GM23338 (cell line): ENCODE measurements around the gene WDR53. TPM values are rescaled to one million over a fixed set of nuclear protein-coding genes. Genes with fewer than 3 reads are reported as not detected.

Source experiments
- ATAC-seq: fragments of 200-7000 bp; cut with Tn5 transposase; 3 replicates; pipeline ENCODE4 v1.9.1; 2020
- DNase-seq: peaks from one replicate; pipeline ENCODE4 v3.0.0-alpha.2; 2015; ENCODE audit warnings: low spot score
- H2AFZ ChIP-seq: fragments of 200-600 bp; sonication (generic); 2 replicates; pipeline ENCODE4 v1.8.0; 2016; ENCODE audit warnings: antibody characterized with exemption, mild to moderate bottlenecking, moderate library complexity
- H3F3A ChIP-seq: fragments of 200-600 bp; sonication (generic); replicated peaks from 2 replicates; pipeline ENCODE4 v1.8.0; 2017; ENCODE audit warnings: antibody characterized with exemption, mixed run types, low read depth
- H3K27ac ChIP-seq: fragments of 200-600 bp; sonication (generic); 2 replicates; pipeline ENCODE4 v1.6.1; 2016; ENCODE audit warnings: low read depth
- H3K27me3 ChIP-seq: fragments of 200-600 bp; sonication (generic); 2 replicates; pipeline ENCODE4 v1.8.0; 2016; ENCODE audit warnings: mild to moderate bottlenecking, mixed run types, moderate library complexity; ENCODE audit not compliant: insufficient read depth
- H3K36me3 ChIP-seq: fragments of 200-600 bp; sonication (generic); 2 replicates; pipeline ENCODE4 v1.8.0; 2016; ENCODE audit warnings: mild to moderate bottlenecking; ENCODE audit not compliant: insufficient read depth
- H3K4me1 ChIP-seq: fragments of 200-600 bp; sonication (generic); 2 replicates; pipeline ENCODE4 v1.8.0; 2016; ENCODE audit warnings: mild to moderate bottlenecking, moderate library complexity; ENCODE audit not compliant: insufficient read depth
- H3K4me2 ChIP-seq: fragments of 200-600 bp; sonication (generic); 2 replicates; pipeline ENCODE4 v1.7.1; 2017; ENCODE audit warnings: mixed run types
- H3K4me3 ChIP-seq: fragments of 200-600 bp; sonication (generic); 2 replicates; pipeline ENCODE4 v1.6.1; 2016; ENCODE audit warnings: mixed run types
- H3K79me2 ChIP-seq: fragments of 200-600 bp; sonication (generic); replicated peaks from 2 replicates; pipeline ENCODE4 v1.8.0; 2017; ENCODE audit warnings: mild to moderate bottlenecking; ENCODE audit not compliant: insufficient read depth
- H3K9me2 ChIP-seq: fragments of 200-600 bp; sonication (generic); 2 replicates; pipeline ENCODE4 v1.8.0; 2017; ENCODE audit not compliant: insufficient read depth
- H4K20me1 ChIP-seq: fragments of 200-600 bp; sonication (generic); replicated peaks from 2 replicates; pipeline ENCODE4 v1.8.0; 2017; ENCODE audit warnings: mild to moderate bottlenecking; ENCODE audit not compliant: insufficient read depth
- H3K27ac Mint-ChIP-seq: 2 replicates; pipeline ENCODE4 v1.8.0; 2020; ENCODE audit warnings: inconsistent platforms, mild to moderate bottlenecking, moderate library complexity, mixed read lengths
- H3K27me3 Mint-ChIP-seq: 3 replicates; pipeline ENCODE4 v1.8.0; 2022; ENCODE audit warnings: low read depth, mild to moderate bottlenecking, moderate library complexity, mixed read lengths, inconsistent platforms; ENCODE audit not compliant: insufficient read depth, poor library complexity
- H3K36me3 Mint-ChIP-seq: 3 replicates; pipeline ENCODE4 v1.8.0; 2021; ENCODE audit warnings: low read depth, mild to moderate bottlenecking, inconsistent platforms, moderate library complexity, mixed read lengths
- H3K4me1 Mint-ChIP-seq: 3 replicates; pipeline ENCODE4 v1.8.0; 2020; ENCODE audit warnings: mild to moderate bottlenecking, inconsistent platforms, mixed read lengths
- H3K4me3 Mint-ChIP-seq: 3 replicates; pipeline ENCODE4 v1.8.0; 2021; ENCODE audit warnings: moderate library complexity, mild to moderate bottlenecking, inconsistent platforms, mixed read lengths
- H3K9me3 Mint-ChIP-seq: 3 replicates; pipeline ENCODE4 v1.8.0; 2020; ENCODE audit warnings: moderate library complexity, mild to moderate bottlenecking, inconsistent platforms, mixed read lengths
- CREB1 ChIP-seq: fragments of 250-450 bp; sonication (Bioruptor Pico); IDR thresholded peaks from 2 replicates; pipeline ENCODE4 v1.5.0; 2020; ENCODE audit warnings: low read depth, mild to moderate bottlenecking, moderate library complexity
- CTCF ChIP-seq, 2 experiments: fragments of 200-600 bp in 1 of 2; sonication (generic) in 1 of 2; conservative IDR thresholded peaks; 2 replicates each; pipeline versions ENCODE4 v1.5.1 to v1.6.1; 2016 to 2017; ENCODE audit warnings: antibody characterized with exemption in 2 of 2, low read depth in 2 of 2, mild to moderate bottlenecking in 2 of 2, moderate library complexity in 1 of 2
- ETS1 ChIP-seq: IDR thresholded peaks from 2 replicates; pipeline ENCODE4 v1.6.1; 2016; ENCODE audit warnings: antibody characterized with exemption
- EZH2 ChIP-seq: fragments of 200-600 bp; sonication (generic); IDR thresholded peaks from one replicate; pipeline ENCODE4 v1.8.0; 2017; ENCODE audit warnings: antibody characterized with exemption, mild to moderate bottlenecking, low read depth; ENCODE audit not compliant: unreplicated experiment
- EZH2phosphoT487 ChIP-seq: fragments of 200-600 bp; sonication (generic); IDR thresholded peaks from one replicate; pipeline ENCODE4 v1.8.1; 2018; ENCODE audit warnings: antibody characterized with exemption; ENCODE audit not compliant: unreplicated experiment
- JUNB ChIP-seq: IDR thresholded peaks from one replicate; pipeline ENCODE4 v1.6.1; 2016; ENCODE audit warnings: antibody characterized with exemption; ENCODE audit not compliant: unreplicated experiment
- POLR2AphosphoS5 ChIP-seq: IDR thresholded peaks from 2 replicates; pipeline ENCODE4 v1.6.1; 2016; ENCODE audit warnings: antibody characterized with exemption, low read depth
- REST ChIP-seq: IDR thresholded peaks from one replicate; pipeline ENCODE4 v1.6.1; 2018; ENCODE audit warnings: antibody characterized with exemption; ENCODE audit not compliant: unreplicated experiment
- STAT1 ChIP-seq: IDR thresholded peaks from one replicate; pipeline ENCODE4 v1.6.1; 2016; ENCODE audit warnings: antibody characterized with exemption; ENCODE audit not compliant: unreplicated experiment
- ZNF114 ChIP-seq: fragments of 250-450 bp; sonication (Bioruptor Pico); IDR thresholded peaks from 2 replicates; pipeline ENCODE4 v1.5.0; 2020; ENCODE audit warnings: mild to moderate bottlenecking, moderate library complexity
- ZNF331 ChIP-seq: fragments of 250-450 bp; sonication (Bioruptor Pico); IDR thresholded peaks from 2 replicates; pipeline ENCODE4 v1.5.0; 2020; ENCODE audit warnings: low read depth, mild to moderate bottlenecking, moderate library complexity
- polyA plus RNA-seq: library from polyadenylated mRNA; unstranded; fragments of >200 nt; fragmentation: Nextera tagmentation; extraction: Ambion mirVana; gene quantifications from 2 replicates; pipeline ENCODE4 v1.2.1, GENCODE V29; 2016
- total RNA-seq: library from RNA; depleted of rRNA; stranded (reverse); fragments of >200 nt; shearing (Covaris generic); gene quantifications from 2 replicates; pipeline ENCODE4 v1.2.3, GENCODE V29; 2014

The WDR53 gene
- total and polyA plus RNA-seq, 2 experiments from 2014 or later, result 6.8 to 29.7 TPM

GRCh38 chr3:196517919-196518318 is 50.4 kb downstream of the WDR53 start:
- DNase-seq (peak; percentile 17), ATAC-seq (no peak)
- Histone ChIP-seq H3K36me3 (0 out of 2 replicates have a peak, but pooled peaks cover 9% of the 10 kb centered on the region), H3K4me3 (no peak overlapping the region), H2AFZ (no peak overlapping the region), H3K27me3 (no peaks in the 10 kb centered on the region; the same call in 1 of the 2 replicates), H4K20me1 (no peaks in the 10 kb centered on the region), H3F3A (no peaks in the 10 kb centered on the region), H3K4me1 (no peaks in the 10 kb centered on the region; the same call in 1 of the 2 replicates), H3K27ac (no peak overlapping the region), H3K4me2 (no peak overlapping the region), H3K9me2 (no peaks in the 10 kb centered on the region), H3K79me2 (no peaks in the 10 kb centered on the region)
- Mint-ChIP-seq H3K36me3 (peaks cover 49% of the 10 kb centered on the region), H3K27me3 (peaks cover 9% of the 10 kb centered on the region), H3K4me1 (peaks cover 2% of the 10 kb centered on the region; the same call in 2 of the 3 replicates), H3K9me3 (peaks cover 67% of the 10 kb centered on the region), H3K27ac (no peak overlapping the region), H3K4me3 (no peak overlapping the region)
- no peak for TF ChIP-seq CTCF (conservative IDR thresholded peaks at IDR 0.05; ENCODE audit: low read depth in 2 of 2)
- TF ChIP-seq POLR2AphosphoS5, result no peak
- no peak for TF ChIP-seq ETS1
- TF ChIP-seq REST, result no peak
- no peak for TF ChIP-seq ZNF331 (CRISPR knock-in tag)
- no peak for TF ChIP-seq ZNF114 (CRISPR knock-in tag)

- Mint-ChIP-seq H3K4me1 (peaks cover 2% of the 10 kb centered on the region; the same call in 2 of the 3 replicates), H3K4me3 (no peak overlapping the region; the same call in 2 of the 3 replicates), H3K27ac (peak overlapping the region; percentile 89), H3K9me3 (peaks cover 61% of the 10 kb centered on the region), H3K36me3 (peaks cover 49% of the 10 kb centered on the region), H3K27me3 (peaks cover 9% of the 10 kb centered on the region)
- DNase-seq (peak; percentile 12), ATAC-seq (no peak)
- no peak overlapping the region for H3K4me3 ChIP-seq
- H2AFZ ChIP-seq, result no peak overlapping the region
- H3K27ac ChIP-seq, result no peak overlapping the region
- H4K20me1 ChIP-seq, result no peaks in the 10 kb centered on the region
- H3K36me3 ChIP-seq, result 0 out of 2 replicates have a peak, but pooled peaks cover 9% of the 10 kb centered on the region
- H3K27me3 ChIP-seq, result no peaks in the 10 kb centered on the region; the same call in 1 of the 2 replicates
- H3K4me1 ChIP-seq, result no peaks in the 10 kb centered on the region; the same call in 1 of the 2 replicates
- no peak overlapping the region for H3K4me2 ChIP-seq
- H3K9me2 ChIP-seq, result 0 out of 2 replicates have a peak, but pooled peaks cover 2% of the 10 kb centered on the region
- no peaks in the 10 kb centered on the region for H3K79me2 ChIP-seq
- H3F3A ChIP-seq, result no peaks in the 10 kb centered on the region
- no peak for TF ChIP-seq EZH2
- TF ChIP-seq ETS1, result no peak
- no peak for TF ChIP-seq POLR2AphosphoS5
- no peak for TF ChIP-seq REST
- TF ChIP-seq STAT1, result no peak
- TF ChIP-seq ZNF331 (CRISPR knock-in tag), result no peak
- TF ChIP-seq EZH2phosphoT487, result no peak
- no peak for TF ChIP-seq CREB1 (CRISPR knock-in tag)
- no peak for TF ChIP-seq ZNF114 (CRISPR knock-in tag)
- no peak for TF ChIP-seq JUNB
Observed at GRCh38 chr3:196517162-196517800, 51.1 kb downstream of the WDR53 start.
